K562 (cell line): ENCODE measurements around the gene NSUN6. TPM values are rescaled to one million over a fixed set of nuclear protein-coding genes. Genes with fewer than 3 reads are reported as not detected.

Experiments used
- CBFA2T3 ChIP-seq: fragments of 450-650 bp; IDR thresholded peaks from 2 replicates; pipeline ENCODE4 v1.6.1; 2017
- CHD7 ChIP-seq: fragments of 200-600 bp; sonication (generic); IDR thresholded peaks from one replicate; pipeline ENCODE4 v1.6.1; 2012; ENCODE audit warnings: mild to moderate bottlenecking, low read depth, low read length, inconsistent platforms
- ELK1 ChIP-seq: sonication (generic); formaldehyde crosslinking; IDR thresholded peaks from 2 replicates; pipeline ENCODE4 v1.8.1; 2022; ENCODE audit warnings: missing genetic modification reagents
- EP400 ChIP-seq: fragments of 450-650 bp; IDR thresholded peaks from 2 replicates; pipeline ENCODE4 v1.6.1; 2017; ENCODE audit warnings: antibody characterized with exemption, mild to moderate bottlenecking, moderate library complexity
- MTF1 ChIP-seq: fragments of 250-450 bp; sonication (Bioruptor Pico); IDR thresholded peaks from 2 replicates; pipeline ENCODE4 v1.9.0; 2021; ENCODE audit warnings: moderate library complexity, mild to moderate bottlenecking, inconsistent platforms, borderline replicate concordance
- POLR2H ChIP-seq: IDR thresholded peaks from 2 replicates; pipeline ENCODE4 v1.6.1; 2016; ENCODE audit warnings: missing genetic modification characterization, low read depth, mild to moderate bottlenecking, control low read depth, missing compliant biosample characterization, moderate library complexity
- TBL1XR1 ChIP-seq, 2 experiments: IDR thresholded peaks; 2 replicates each; pipeline ENCODE4 v1.6.1; 2012; ENCODE audit warnings: improper control_type of control experiment in 2 of 2, low read length in 2 of 2, mild to moderate bottlenecking in 1 of 2
- ZBTB12 ChIP-seq: fragments of 250-450 bp; sonication (Bioruptor Pico); IDR thresholded peaks from 2 replicates; pipeline ENCODE4 v1.4.0; 2020
- ZBTB5 ChIP-seq: fragments of 450-650 bp; IDR thresholded peaks from 2 replicates; pipeline ENCODE4 v1.6.1; 2017; ENCODE audit warnings: antibody characterized with exemption
- ZNF696 ChIP-seq: fragments of 250-450 bp; sonication (Bioruptor Pico); conservative IDR thresholded peaks from 2 replicates; pipeline ENCODE4 v1.4.0; 2020; ENCODE audit warnings: mild to moderate bottlenecking, moderate library complexity
- ZNF79 ChIP-seq: fragments of 250-450 bp; sonication (Bioruptor Pico); IDR thresholded peaks from 2 replicates; pipeline ENCODE4 v1.4.0; 2020; ENCODE audit warnings: low read depth, mild to moderate bottlenecking, moderate library complexity
- polyA plus RNA-seq, 8 experiments: library from polyadenylated mRNA; depleted of rRNA in 4 of 8; stranded (reverse) in 5 of 8; unstranded in 3 of 8; fragments of >200 nt; fragmentation: Nextera tagmentation in 2 of 8; fragmentation: Illumina TruSeq in 1 of 8; extraction: Ambion mirVana in 2 of 8; extraction: Trizol in 1 of 8; gene quantifications; 2 replicates each; pipeline versions ENCODE4 v1.2.1 to v1.2.3, GENCODE V29; 2011 to 2014; ENCODE audit warnings: inconsistent platforms in 1 of 8, missing spikeins in 1 of 8
- total RNA-seq, 7 experiments: library from RNA; depleted of rRNA in 6 of 7; stranded (reverse); fragments of >200 nt in 6 of 7; fragmentation: Illumina TruSeq in 2 of 7; extraction: Trizol in 2 of 7; gene quantifications; 2 replicates each; pipeline versions ENCODE4 v1.2.1 to v1.2.3, GENCODE V29; 2011 to 2021; ENCODE audit warnings: low replicate concordance in 1 of 7

Gene NSUN6
- total and polyA plus RNA-seq, 9 of the 15 experiments (the other 6 are each of a cell fraction or from before 2014, with no cell fraction given) = 12.5 to 33.1 (median 24.2) TPM

- TF ChIP-seq CHD7 = no peak
- TF ChIP-seq EP400 = peak; percentile 98
- peak; percentile 79 for TF ChIP-seq POLR2H (tag)
- no peak for TF ChIP-seq ZNF79
- 0 out of 4 replicates have a peak, but pooled peaks of 1 of the 2 experiments have one; percentile 25 for TF ChIP-seq TBL1XR1 (IDR thresholded peaks at IDR 0.05; ENCODE audit: low read length in 2 of 2)
- no peak for TF ChIP-seq ELK1 (CRISPR knock-in tag)
- no peak for TF ChIP-seq ZNF696
- TF ChIP-seq CBFA2T3 = no peak
- TF ChIP-seq ZBTB5 = no peak
- no peak for TF ChIP-seq MTF1 (CRISPR knock-in tag)
- peak; percentile 35; the same call in 1 of the 2 replicates for TF ChIP-seq ZBTB12
Observed at GRCh38 chr10:18659125-18659818, 7.9 kb upstream of the NSUN6 start, which contains the start of gene ARL5B (continued).
